HEK293 (cell line): ENCODE results near the gene TRPV2.

Source experiments
- CTCF ChIA-PET: fragments of 350-600 bp; formaldehyde crosslinking; extraction: SDS; loops from one replicate; lab custom pipeline; 2021; ENCODE audit warnings: antibody characterized with exemption; lab: Yijun Ruan, JAX
- POLR2A ChIA-PET: fragments of 300-600 bp; formaldehyde crosslinking; extraction: SDS; loops from one replicate; lab custom pipeline; 2020; ENCODE audit warnings: antibody characterized with exemption, inconsistent platforms; lab: Yijun Ruan, JAX
- H3K27ac ChIP-seq: fragments of 200-500 bp; sonication (Bioruptor generic); 2 replicates; pipeline ENCODE4 v1.5.1; 2014; ENCODE audit warnings: low read depth, low read length, control low read depth, inconsistent platforms; ENCODE audit errors: extremely low read depth
- H3K36me3 ChIP-seq, 2 experiments: fragments of 200-500 bp in 1 of 2; sonication (Bioruptor generic) in 1 of 2; 1 replicate in 1 of 2; 2 replicates in 1 of 2; pipeline ENCODE4 v1.5.1; 2014 to 2017; ENCODE audit warnings: inconsistent platforms in 2 of 2, low read length in 2 of 2; ENCODE audit not compliant: control insufficient read depth in 2 of 2, insufficient read depth in 1 of 2
- H3K4me1 ChIP-seq: fragments of 200-500 bp; sonication (Bioruptor generic); 2 replicates; pipeline ENCODE4 v1.5.1; 2014; ENCODE audit warnings: mild to moderate bottlenecking, low read length, inconsistent platforms; ENCODE audit not compliant: control insufficient read depth, insufficient read depth
- H3K4me3 ChIP-seq: 2 replicates; pipeline ENCODE4 v1.5.1; 2011; ENCODE audit warnings: low read depth, mild to moderate bottlenecking, control low read depth, low read length, moderate library complexity
- H3K9me3 ChIP-seq: fragments of 200-500 bp; sonication (Bioruptor generic); 2 replicates; pipeline ENCODE4 v1.5.1; 2014; ENCODE audit warnings: low read depth, low read length, inconsistent platforms; ENCODE audit not compliant: control insufficient read depth, insufficient read depth
- BCL11A ChIP-seq: fragments of 450-650 bp; formaldehyde crosslinking; IDR thresholded peaks from 2 replicates; pipeline ENCODE4 v1.5.1; 2016; ENCODE audit warnings: low read depth, missing biosample characterization, missing genetic modification characterization
- BCL11B ChIP-seq: fragments of 450-650 bp; formaldehyde crosslinking; IDR thresholded peaks from 2 replicates; pipeline ENCODE4 v1.5.1; 2016; ENCODE audit warnings: low read depth, missing biosample characterization, missing genetic modification characterization
- ELK4 ChIP-seq: IDR thresholded peaks from 2 replicates; pipeline ENCODE4 v1.6.1; 2011; ENCODE audit warnings: mild to moderate bottlenecking, low read depth, low read length, borderline replicate concordance
- INSM2 ChIP-seq: fragments of 450-650 bp; formaldehyde crosslinking; IDR thresholded peaks from 2 replicates; pipeline ENCODE4 v1.5.1; 2016; ENCODE audit warnings: missing biosample characterization, missing genetic modification characterization
- MZF1 ChIP-seq: fragments of 450-650 bp; formaldehyde crosslinking; IDR thresholded peaks from 2 replicates; pipeline ENCODE4 v1.5.1; 2017; ENCODE audit warnings: missing biosample characterization, missing genetic modification characterization, borderline replicate concordance
- SCRT1 ChIP-seq: fragments of 450-650 bp; formaldehyde crosslinking; IDR thresholded peaks from 2 replicates; pipeline ENCODE4 v1.5.1; 2016; ENCODE audit warnings: missing biosample characterization, missing genetic modification characterization, borderline replicate concordance
- SETDB1 ChIP-seq: IDR thresholded peaks from one replicate; pipeline ENCODE4 v1.6.1; 2017; ENCODE audit warnings: mild to moderate bottlenecking, low read length, moderate library complexity, mixed read lengths; ENCODE audit not compliant: insufficient read length
- ZBTB11 ChIP-seq: fragments of 450-650 bp; formaldehyde crosslinking; conservative IDR thresholded peaks from 2 replicates; pipeline ENCODE4 v1.5.1; 2016; ENCODE audit warnings: low read depth, missing biosample characterization, missing genetic modification characterization
- ZFP3 ChIP-seq: fragments of 450-650 bp; formaldehyde crosslinking; IDR thresholded peaks from 2 replicates; pipeline ENCODE4 v1.5.1; 2016; ENCODE audit warnings: low read depth, missing biosample characterization, missing genetic modification characterization
- ZNF132 ChIP-seq: fragments of 450-650 bp; formaldehyde crosslinking; IDR thresholded peaks from 2 replicates; pipeline ENCODE4 v1.5.1; 2017; ENCODE audit warnings: missing biosample characterization, missing genetic modification characterization, borderline replicate concordance
- ZNF133 ChIP-seq: fragments of 450-650 bp; formaldehyde crosslinking; IDR thresholded peaks from 2 replicates; pipeline ENCODE4 v1.5.1; 2016; ENCODE audit warnings: missing biosample characterization, missing genetic modification characterization
- ZNF146 ChIP-seq: fragments of 450-650 bp; formaldehyde crosslinking; IDR thresholded peaks from 2 replicates; pipeline ENCODE4 v1.5.1; 2016; ENCODE audit warnings: missing biosample characterization, missing genetic modification characterization
- ZNF175 ChIP-seq: fragments of 450-650 bp; formaldehyde crosslinking; IDR thresholded peaks from 2 replicates; pipeline ENCODE4 v1.5.1; 2016; ENCODE audit warnings: missing biosample characterization, missing genetic modification characterization
- ZNF221 ChIP-seq: fragments of 450-650 bp; formaldehyde crosslinking; IDR thresholded peaks from 2 replicates; pipeline ENCODE4 v1.5.1; 2017; ENCODE audit warnings: missing biosample characterization, missing genetic modification characterization, borderline replicate concordance
- ZNF266 ChIP-seq: fragments of 450-650 bp; formaldehyde crosslinking; IDR thresholded peaks from 2 replicates; pipeline ENCODE4 v1.5.1; 2016; ENCODE audit warnings: missing biosample characterization, missing genetic modification characterization, low read depth
- ZNF274 ChIP-seq, 2 experiments: fragments of 200-500 bp in 1 of 2; fragments of 450-650 bp in 1 of 2; sonication (Bioruptor generic) in 1 of 2; formaldehyde crosslinking in 1 of 2; IDR thresholded peaks; 2 replicates each; pipeline versions ENCODE4 v1.5.1 to v1.6.1; 2014 to 2016; ENCODE audit warnings: borderline replicate concordance in 1 of 2, inconsistent platforms in 1 of 2, low read length in 1 of 2, missing biosample characterization in 1 of 2, missing genetic modification characterization in 1 of 2
- ZNF280C ChIP-seq: fragments of 450-650 bp; formaldehyde crosslinking; IDR thresholded peaks from 2 replicates; pipeline ENCODE4 v1.5.1; 2016; ENCODE audit warnings: missing biosample characterization, missing genetic modification characterization
- ZNF37A ChIP-seq: fragments of 450-650 bp; IDR thresholded peaks from 2 replicates; pipeline ENCODE4 v1.5.1; 2018; ENCODE audit warnings: missing biosample characterization, missing genetic modification characterization
- ZNF48 ChIP-seq: fragments of 450-650 bp; formaldehyde crosslinking; IDR thresholded peaks from 2 replicates; pipeline ENCODE4 v1.5.1; 2016; ENCODE audit warnings: missing biosample characterization, missing genetic modification characterization
- ZNF558 ChIP-seq: fragments of 450-650 bp; formaldehyde crosslinking; IDR thresholded peaks from 2 replicates; pipeline ENCODE4 v1.5.1; 2016; ENCODE audit warnings: missing biosample characterization, missing genetic modification characterization
- ZNF623 ChIP-seq: fragments of 450-650 bp; formaldehyde crosslinking; IDR thresholded peaks from 2 replicates; pipeline ENCODE4 v1.5.1; 2016; ENCODE audit warnings: missing biosample characterization, missing genetic modification characterization
- ZNF629 ChIP-seq: fragments of 450-650 bp; formaldehyde crosslinking; IDR thresholded peaks from 2 replicates; pipeline ENCODE4 v1.5.1; 2017; ENCODE audit warnings: missing biosample characterization, missing genetic modification characterization
- ZNF704 ChIP-seq: fragments of 450-650 bp; formaldehyde crosslinking; IDR thresholded peaks from 2 replicates; pipeline ENCODE4 v1.5.1; 2016; ENCODE audit warnings: missing biosample characterization, missing genetic modification characterization
- ZNF76 ChIP-seq: fragments of 450-650 bp; formaldehyde crosslinking; IDR thresholded peaks from 2 replicates; pipeline ENCODE4; 2016; ENCODE audit warnings: low read depth, missing biosample characterization, missing genetic modification characterization, borderline replicate concordance
- ZNF830 ChIP-seq: fragments of 450-650 bp; IDR thresholded peaks from 2 replicates; pipeline ENCODE4 v1.5.0; 2018; ENCODE audit warnings: missing biosample characterization, missing genetic modification characterization, low read depth, mild to moderate bottlenecking, moderate library complexity
- ZNF843 ChIP-seq: fragments of 450-650 bp; formaldehyde crosslinking; IDR thresholded peaks from 2 replicates; pipeline ENCODE4 v1.5.1; 2016; ENCODE audit warnings: missing biosample characterization, missing genetic modification characterization
- ZXDB ChIP-seq: fragments of 450-650 bp; formaldehyde crosslinking; IDR thresholded peaks from 2 replicates; pipeline ENCODE4 v1.5.1; 2016; ENCODE audit warnings: missing biosample characterization, missing genetic modification characterization

Gene TRPV2

GRCh38 chr17:16470265-16470664 lies 54.9 kb downstream of the TRPV2 start:
- TF ChIP-seq ZNF76 (no peak), ZNF146 (tag by site-specific recombination) (no peak), ZBTB11 (tag by site-specific recombination) (no peak), ZNF48 (no peak), ELK4 (no peak), ZNF221 (tag by site-specific recombination) (no peak), INSM2 (no peak), ZNF623 (tag by site-specific recombination) (no peak), ZNF37A (tag by site-specific recombination) (no peak), ZFP3 (tag by site-specific recombination) (no peak), ZNF843 (tag by site-specific recombination) (no peak), ZNF280C (tag by site-specific recombination) (no peak), ZXDB (tag by site-specific recombination) (no peak), ZNF629 (no peak), ZNF133 (tag by site-specific recombination) (no peak), SETDB1 (no peak)
- TF ChIP-seq, all 188 proteins: peak for 0
- Histone ChIP-seq H3K4me3 (no peak overlapping the region), H3K9me3 (no peaks in the 10 kb centered on the region), H3K36me3 (no peaks in the 10 kb centered on the region), H3K4me1 (no peaks in the 10 kb centered on the region), H3K27ac (no peak overlapping the region)
- ChIA-PET POLR2A (no interaction called here), CTCF (interaction anchor here (0.6 to 4.2 kb wide), 6 partner anchors 13 to 282 kb away, joined by 3 to 22 read pairs (median 4); no protein-coding TSS in a partner anchor)

GRCh38 chr17:16471295-16471694 lies 55.9 kb downstream of the TRPV2 start:
- ChIA-PET CTCF (interaction anchor here (0.7 to 4.2 kb wide), 7 partner anchors 14 to 70 kb away, joined by 3 to 22 read pairs (median 4); no protein-coding TSS in a partner anchor), POLR2A (interaction anchor here (0.6 kb wide), 1 partner anchor 116 kb away, joined by 4 read pairs; no protein-coding TSS in a partner anchor)
- TF ChIP-seq ZNF274 (IDR thresholded peaks at IDR 0.05; ENCODE audit: low read length) (no peak), ZNF274 (tag by site-specific recombination; IDR thresholded peaks at IDR 0.05; ENCODE audit: borderline replicate concordance) (no peak), BCL11A (tag by site-specific recombination) (no peak), BCL11B (no peak), ZNF175 (no peak), ZNF629 (no peak), ZNF132 (tag by site-specific recombination) (no peak), SCRT1 (tag by site-specific recombination) (no peak), ZNF266 (tag by site-specific recombination) (no peak), ZNF704 (no peak), MZF1 (tag by site-specific recombination) (no peak), ZNF830 (tag by site-specific recombination) (no peak), ZNF558 (tag by site-specific recombination) (no peak), ZNF37A (tag by site-specific recombination) (no peak)

More at GRCh38 chr17:16471295-16471694, 55.9 kb downstream of the TRPV2 start:
- Histone ChIP-seq H3K27ac (no peak overlapping the region), H3K36me3 (no peaks in the 10 kb centered on the region), H3K9me3 (no peaks in the 10 kb centered on the region), H3K4me1 (no peaks in the 10 kb centered on the region), H3K4me3 (no peak overlapping the region)
